H1 (cell line): ENCODE measurements around the gene DHRS4L2. TPM values are rescaled to one million over a fixed set of nuclear protein-coding genes. Genes with fewer than 3 reads are reported as not detected.

ENCODE experiments used
- ASH2L ChIP-seq: fragments of 200-600, 300-600 bp; sonication (generic); IDR thresholded peaks from one replicate; pipeline ENCODE4 v1.7.1; 2017; ENCODE audit warnings: low read length
- CEBPB ChIP-seq: IDR thresholded peaks from 2 replicates; pipeline ENCODE4 v1.6.1; 2012; ENCODE audit warnings: low read depth, low read length
- GTF2F1 ChIP-seq: IDR thresholded peaks from 2 replicates; pipeline ENCODE4 v1.6.1; 2012; ENCODE audit warnings: low read depth, low read length, improper control_type of control experiment, borderline replicate concordance
- polyA plus RNA-seq, 7 experiments: library from polyadenylated mRNA; depleted of rRNA in 3 of 7; stranded (reverse) in 5 of 7; unstranded in 2 of 7; fragments of >200 nt in 5 of 7; fragments of 200-250 nt in 2 of 7; gene quantifications; 1 replicate in 5 of 7; 2 replicates in 1 of 7; 4 replicates in 1 of 7; pipeline versions ENCODE4 v1.2.1 to v1.2.3, GENCODE V29; 2011 to 2013; ENCODE audit warnings: missing spikeins in 2 of 7, mixed read lengths in 2 of 7
- total RNA-seq: library from RNA; stranded (reverse); fragmentation: NEBNext Ultra II Directional; extraction: Animal tissue kit (Norgen Biotek cat#: 25700); gene quantifications from 2 replicates; pipeline ENCODE4 v1.2.1, GENCODE V29; 2021

The DHRS4L2 gene
- total and polyA plus RNA-seq, 2 of the 8 experiments (the other 6 are each of a cell fraction or from before 2014, with no cell fraction given) = 12.3 to 15.4 TPM

DNA sequence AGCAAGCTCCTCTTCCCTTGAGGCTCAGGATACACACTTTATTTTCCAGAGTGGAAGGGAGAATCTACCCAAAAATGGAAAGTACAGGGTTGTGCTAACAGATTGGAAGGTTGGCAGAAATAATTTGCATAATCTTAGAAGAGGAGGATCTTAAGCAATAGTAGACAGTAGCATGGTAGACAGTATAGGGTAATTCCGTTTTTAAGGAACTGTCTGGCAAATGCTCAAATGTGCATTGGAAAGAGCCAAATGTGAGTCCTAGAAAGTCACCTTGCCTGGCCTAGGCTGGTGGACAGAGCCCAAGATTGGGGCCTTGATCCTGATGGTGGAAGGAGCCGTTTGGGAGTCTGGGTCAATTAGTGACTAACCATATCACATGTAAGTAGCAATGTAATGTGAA lies 50.0 kb downstream of the DHRS4L2 start (continued):
- no peak for TF ChIP-seq ASH2L
- TF ChIP-seq CEBPB = no peak
- TF ChIP-seq GTF2F1 = no peak
- TF ChIP-seq, all 59 proteins: peak for 0
